Measurements from ENCODE around the gene C1orf174.

Gene C1orf174

DNA sequence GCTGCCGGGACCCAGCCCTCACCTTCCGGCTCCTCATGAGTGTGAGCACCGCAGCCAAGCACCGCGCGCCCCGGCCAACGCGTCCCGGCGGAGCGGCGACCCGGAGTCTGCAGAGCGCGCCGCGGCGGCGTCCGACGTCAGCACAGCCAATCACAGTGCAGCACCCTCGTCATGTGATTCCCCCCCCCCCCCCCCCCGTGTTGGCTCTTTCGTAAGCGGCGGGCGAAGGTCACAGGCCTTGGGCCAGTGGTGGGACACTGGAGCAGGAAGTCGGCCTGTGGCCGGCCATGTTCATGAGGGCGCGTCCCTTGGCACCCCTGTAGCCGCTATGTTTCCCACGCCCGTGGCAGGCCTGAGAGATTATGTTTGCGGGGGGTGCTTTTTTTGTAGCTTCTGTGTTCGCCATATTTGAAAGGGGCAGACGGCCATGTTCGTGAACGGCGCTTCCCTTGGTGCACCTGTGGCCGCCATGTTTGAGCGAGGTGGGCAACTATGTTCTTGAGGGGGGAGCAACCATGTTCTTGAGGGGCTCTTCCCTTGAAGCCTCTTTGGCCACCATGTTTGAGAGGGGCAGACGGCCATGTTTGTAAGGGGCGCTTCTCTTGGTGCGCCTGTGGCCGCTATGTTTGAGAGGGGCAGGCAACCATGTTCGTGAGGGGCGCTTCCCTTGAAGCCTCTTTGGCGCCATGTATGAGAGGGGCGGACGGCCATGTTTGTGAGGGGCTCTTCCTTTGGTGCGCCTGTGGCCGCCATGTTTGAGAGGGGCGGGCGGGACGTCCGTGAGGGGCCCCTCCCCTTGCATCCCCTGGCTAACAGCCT lies at the start of gene C1orf174:
TSS of gene C1orf174 (minus strand) at position 123 of the 819 bp plus-strand sequence. CDS start at position 37, 86 bp downstream.
- DNase-seq (ENCODE audit: low read depth, low spot score), result peak; percentile 86

DNA sequence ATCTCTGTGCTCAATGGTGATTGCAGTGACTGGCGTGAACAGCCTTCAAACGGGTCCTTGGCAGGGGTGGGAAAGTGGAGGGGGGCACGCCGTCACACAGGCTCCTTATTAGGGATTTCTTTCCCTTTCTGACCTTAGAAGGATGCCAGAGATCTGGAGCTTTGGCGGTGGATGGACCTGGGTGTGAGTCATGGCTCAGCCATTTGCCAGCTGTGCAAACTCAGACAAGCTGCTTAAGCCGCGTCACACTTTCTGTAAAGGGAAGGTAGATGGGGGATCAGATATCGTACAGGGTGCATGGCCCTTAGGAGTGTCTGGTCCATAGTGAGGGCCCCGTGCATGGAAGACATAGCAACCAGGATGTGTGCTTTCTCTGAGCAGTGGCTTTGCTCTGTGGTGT lies 48.3 kb upstream of the C1orf174 start:
- DNase-seq (ENCODE audit: low read depth, low spot score), result no peak

DNA sequence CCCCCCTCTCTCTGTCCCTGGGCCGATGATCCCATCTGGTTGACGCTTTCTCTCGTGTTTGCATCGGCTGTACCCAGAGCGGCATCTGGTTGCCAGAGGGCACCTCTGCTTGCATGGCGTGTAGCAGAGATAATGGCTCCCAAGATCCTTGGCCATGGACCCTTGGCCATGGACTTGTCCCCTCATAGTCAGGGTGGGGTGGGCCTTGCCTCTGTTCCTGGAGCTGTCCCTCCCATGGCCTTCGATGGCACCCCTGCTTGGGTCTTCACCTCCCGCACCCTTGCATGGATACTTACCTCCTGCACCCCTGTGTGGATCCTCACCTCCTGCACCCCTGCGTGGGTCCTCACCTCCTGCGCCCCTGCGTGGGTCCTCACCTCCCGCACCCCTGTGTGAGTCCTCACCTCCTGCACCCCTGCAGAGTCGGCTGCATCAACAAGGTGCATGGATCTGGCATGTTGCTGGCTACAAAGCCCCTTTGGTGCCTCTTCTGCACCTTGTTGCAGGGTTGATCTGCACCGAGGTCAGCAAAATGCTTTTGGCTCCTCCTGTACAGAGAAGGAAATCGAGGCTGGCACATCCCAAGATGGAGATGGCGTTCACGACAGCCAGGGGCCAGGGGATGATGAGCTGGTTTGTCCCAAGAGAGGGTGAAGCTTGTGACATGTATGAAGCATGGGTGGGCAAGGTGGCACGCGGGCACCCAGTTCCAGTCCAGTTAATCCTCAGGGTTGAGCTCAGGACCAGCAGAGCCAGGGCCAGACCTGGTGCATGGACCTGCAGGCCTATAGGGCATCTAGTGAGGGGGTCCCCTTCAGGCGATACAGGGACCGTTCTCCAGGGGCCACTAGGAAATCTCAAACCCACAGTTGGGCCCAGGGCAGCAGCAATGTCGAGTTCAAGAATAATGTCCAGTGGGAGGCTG lies 46.1 kb upstream of the C1orf174 start:
- DNase-seq (ENCODE audit: low read depth, low spot score), result no peak

DNA sequence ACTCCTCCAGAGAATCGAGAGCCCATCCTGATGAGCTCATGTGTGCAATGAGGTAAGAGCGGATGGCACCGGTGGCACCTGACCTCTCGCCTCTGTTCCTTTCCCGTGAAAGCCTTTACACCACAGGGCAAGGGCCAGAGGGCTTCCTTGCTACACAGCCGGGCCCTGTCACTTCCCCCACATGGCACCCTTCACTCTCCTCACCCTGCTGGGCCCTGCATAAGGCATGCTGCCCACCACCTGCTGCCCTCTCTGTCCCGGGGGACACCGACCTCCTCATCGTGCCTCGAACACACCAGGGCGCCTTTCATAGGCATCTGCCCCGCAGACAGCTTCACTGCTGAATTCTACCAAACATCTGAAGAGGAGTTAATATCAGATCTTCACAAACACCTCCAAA lies 45.1 kb upstream of the C1orf174 start:
- no peak for DNase-seq (ENCODE audit: low read depth, low spot score)

DNA sequence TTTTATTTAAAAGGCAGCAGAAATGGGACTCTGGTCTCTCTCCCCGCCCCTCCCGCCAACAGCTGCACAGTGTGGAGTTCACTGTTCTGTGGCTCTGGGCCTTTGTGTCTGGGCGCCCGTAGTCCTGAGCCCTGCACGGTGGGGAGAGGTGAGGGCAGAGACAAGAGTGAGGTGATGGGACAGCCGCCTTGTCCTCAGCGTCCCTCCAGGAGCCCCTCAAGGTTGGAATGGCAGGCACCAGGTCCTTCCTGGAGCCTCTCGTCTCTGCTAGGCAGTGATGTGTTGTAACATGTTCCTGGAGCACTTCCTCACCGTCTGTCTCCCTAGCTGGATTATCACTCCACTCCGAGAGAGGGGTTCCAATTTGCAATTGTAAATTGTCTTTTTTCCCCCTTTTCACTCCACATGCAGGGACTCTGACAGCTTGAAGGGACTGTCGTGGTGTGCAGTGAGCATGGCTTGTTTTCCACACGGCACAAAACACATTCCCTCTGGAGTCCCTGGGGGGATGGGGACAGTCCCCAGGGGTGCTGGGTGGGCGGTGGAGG lies 44.6 kb upstream of the C1orf174 start:
- DNase-seq (ENCODE audit: low read depth, low spot score), result no peak

- no peak for DNase-seq (ENCODE audit: low read depth, low spot score)
These were observed 43.9 kb upstream of the C1orf174 start for GRCh38 chr1:3943806-3944577.

- no peak for DNase-seq (ENCODE audit: low read depth, low spot score)
These were observed 43.0 kb upstream of the C1orf174 start for GRCh38 chr1:3943123-3943431.

DNA sequence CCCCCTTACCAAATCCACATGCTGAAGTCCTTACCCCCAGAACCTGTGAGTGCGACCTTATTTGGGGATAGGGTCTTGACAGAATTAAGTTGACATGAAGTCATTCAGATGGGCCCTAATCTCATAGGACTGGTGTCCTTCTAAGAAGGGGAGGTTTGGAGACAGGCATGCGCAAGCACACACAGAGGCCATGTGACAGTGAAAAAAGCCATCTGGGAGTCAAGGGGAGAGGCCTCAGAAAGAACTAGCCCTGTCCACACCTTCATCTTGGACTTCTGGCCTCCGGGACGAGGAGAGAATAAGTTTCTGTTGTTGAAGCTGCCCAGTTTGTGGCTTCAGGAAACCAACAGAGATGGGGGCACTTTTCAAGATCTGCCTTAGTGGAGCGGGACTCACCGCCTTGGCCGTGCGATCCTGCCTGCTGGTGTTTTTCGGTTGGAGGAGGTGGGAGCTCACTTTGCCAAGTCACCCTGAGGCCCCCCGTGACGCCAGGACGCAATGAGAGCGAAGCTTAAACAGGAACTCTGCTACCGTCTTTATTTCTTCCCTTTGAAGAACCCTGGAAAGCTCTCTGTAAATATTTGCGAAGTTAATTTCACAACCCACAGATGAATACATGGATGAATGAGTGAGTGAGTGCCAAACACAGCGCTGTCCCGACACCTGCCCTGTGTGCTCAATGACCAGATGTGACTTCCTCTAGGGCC lies 42.5 kb upstream of the C1orf174 start:
- DNase-seq (ENCODE audit: low read depth, low spot score), result no peak

DNA sequence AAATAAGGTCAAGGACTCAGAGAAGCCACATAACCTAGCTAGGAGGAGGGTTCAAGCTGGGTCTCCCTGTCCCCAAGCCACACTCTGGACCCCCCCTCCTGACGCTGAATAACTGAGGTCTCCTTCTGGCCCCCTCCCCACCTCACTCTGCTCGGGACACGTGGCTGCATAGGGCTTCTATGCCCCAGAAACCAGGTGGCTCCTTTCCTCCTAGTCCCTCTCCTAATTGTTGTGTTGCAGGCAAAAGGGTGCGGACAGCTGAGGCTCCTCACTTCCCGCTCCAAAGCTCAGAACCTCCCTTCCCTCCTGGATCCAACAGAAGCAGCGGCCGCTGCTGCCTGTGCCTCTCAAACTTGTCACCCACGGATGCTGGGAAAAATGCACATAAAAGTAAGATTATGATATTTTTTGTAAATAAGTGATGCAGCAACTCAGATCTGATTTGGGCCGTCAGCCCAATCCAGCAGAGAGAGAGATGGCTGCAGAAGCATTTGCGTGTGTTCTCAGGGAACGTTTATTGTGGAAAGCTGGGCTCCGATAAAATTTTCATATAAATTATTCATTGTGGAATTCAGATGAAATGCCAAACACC lies 40.8 kb upstream of the C1orf174 start:
- DNase-seq (ENCODE audit: low read depth, low spot score), result no peak

DNA sequence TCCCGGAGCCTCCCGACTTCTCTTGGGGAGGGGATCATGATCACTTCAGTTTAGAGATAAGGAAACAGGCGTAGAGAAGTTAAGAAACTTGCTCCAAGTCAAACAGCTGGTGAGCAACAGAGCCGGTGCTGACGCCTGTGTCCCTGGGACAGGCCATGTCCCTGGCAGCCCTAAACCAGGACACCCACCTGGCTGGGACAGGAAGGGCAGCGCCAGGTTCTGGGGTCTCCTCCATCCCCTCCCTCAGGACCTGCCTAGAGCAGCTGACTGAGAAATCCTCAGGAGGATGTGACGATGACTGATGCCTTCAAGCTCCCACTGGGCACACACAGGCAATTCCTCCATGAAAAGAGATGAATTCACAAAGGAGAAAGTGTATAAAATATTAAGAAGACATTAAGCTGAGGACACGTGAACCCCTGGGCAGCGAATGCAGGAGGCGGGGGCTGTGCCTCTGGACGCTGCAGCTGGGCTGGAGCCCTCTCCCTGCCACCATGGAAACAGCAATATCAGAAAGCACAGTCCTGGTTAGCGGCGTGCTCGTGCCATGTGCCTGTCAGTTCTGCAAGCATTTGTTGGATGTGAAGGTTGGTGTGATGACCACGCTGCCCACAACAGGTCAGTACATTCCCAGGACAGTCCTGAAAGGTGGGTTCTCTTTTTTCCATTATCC lies 40.1 kb upstream of the C1orf174 start:
- DNase-seq (ENCODE audit: low read depth, low spot score), result no peak

DNA sequence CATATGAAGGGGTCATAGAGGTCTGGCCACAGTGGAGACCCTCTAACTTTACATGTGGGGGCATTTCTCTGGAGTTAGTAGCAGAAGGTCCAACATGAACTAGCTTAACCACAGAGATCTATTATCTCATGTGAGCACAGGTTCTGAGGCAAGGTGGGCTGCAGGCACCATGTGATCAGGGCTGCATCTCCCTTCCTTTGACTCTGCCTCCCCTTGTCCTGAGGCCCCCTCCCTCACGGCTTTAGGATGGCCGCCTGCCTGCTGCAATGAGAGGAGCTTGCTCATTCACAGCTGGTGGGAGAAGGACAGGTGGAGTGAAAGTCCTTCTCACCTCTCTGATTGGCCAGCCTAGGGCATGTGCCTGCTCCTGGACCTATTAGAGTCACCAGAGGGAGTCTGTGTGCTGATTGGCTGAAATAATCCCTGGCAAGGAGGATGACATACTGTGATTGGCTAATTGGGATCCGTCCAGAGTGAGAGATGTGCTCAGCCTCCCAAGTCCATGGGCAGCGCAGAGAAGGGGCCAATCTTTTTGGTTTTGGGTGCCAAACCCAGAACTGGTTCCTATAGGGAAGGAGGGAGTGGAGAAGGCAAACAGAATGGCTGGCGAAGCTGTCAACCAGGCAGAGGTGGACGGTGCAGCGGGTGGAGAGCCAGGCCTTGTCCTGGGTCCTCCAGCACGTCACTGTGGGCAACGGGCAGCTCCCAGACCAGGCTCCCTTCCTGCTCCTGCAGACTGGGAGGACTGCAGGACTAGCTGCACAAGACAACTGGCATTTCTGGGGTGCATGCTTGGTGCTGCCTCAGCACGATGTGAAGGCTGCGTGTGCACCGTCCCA lies 39.4 kb upstream of the C1orf174 start:
- DNase-seq (ENCODE audit: low read depth, low spot score), result no peak

- DNase-seq (ENCODE audit: low read depth, low spot score), result no peak
These were observed 32.3 kb upstream of the C1orf174 start for GRCh38 chr1:3932156-3932919.

- DNase-seq (ENCODE audit: low read depth, low spot score), result no peak
These were observed 31.2 kb upstream of the C1orf174 start for GRCh38 chr1:3931007-3931912.

DNA sequence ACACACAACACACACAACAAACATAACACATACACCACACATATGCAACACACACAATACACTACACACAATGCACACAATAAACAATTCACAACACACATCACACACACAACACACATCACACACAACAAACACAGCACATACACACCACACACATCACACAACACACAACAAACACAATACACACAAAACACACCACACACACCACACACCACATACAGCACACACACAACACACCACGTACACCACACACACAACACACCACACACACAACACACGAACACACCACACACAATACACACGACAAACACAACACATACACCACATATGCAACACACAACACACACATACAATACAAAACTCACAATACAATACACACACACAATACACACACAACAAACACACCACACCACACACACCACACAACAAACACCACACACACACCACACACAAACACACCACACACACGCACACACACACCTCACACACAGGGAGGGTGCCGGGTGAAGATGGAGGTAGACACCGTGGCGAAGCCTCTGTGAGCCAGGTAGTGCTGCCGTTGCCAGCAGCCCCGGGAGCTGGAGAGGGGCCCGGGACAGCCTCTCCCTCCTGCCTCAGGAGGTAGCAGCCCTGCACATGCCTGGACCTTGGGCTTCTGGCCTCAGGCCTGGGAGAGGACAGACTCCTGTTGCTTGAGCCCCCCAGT lies 30.4 kb upstream of the C1orf174 start:
- DNase-seq (ENCODE audit: low read depth, low spot score), result no peak

- no peak for DNase-seq (ENCODE audit: low read depth, low spot score)
These were observed 29.1 kb upstream of the C1orf174 start for GRCh38 chr1:3929126-3929525.

DNA sequence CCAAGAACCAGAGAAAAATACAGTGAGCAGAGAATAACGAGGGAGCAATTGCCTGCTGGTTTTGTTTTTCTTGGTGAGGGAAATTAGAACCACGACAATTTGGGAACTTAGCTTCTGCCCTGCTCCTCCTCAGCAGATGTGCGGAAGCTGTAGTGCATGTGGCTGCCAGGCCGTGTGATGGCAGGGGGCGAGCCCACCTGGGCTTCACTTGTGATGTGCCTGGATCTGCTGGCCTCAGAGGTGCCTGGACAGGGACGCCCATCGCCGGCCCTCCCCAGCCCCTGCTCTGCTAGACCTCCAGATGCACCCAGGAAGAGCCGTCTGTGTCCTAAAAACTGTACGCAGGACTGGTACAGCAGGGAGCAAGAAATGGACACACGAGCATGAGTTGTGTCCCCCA lies 28.5 kb upstream of the C1orf174 start:
- DNase-seq (ENCODE audit: low read depth, low spot score), result no peak

- no peak for DNase-seq (ENCODE audit: low read depth, low spot score)
These were observed 26.9 kb upstream of the C1orf174 start for GRCh38 chr1:3926956-3927355.

Measured in activated naive CD8-positive, alpha-beta T cell treated with anti-CD3 and anti-CD28 coated beads, Interleukin-2, amount 50 U/mL, for 16 hours (primary cell).